ENCODE results near the gene PSMD5. TPM values are rescaled to one million over a fixed set of nuclear protein-coding genes. Genes with fewer than 3 reads are reported as not detected.

The PSMD5 gene
- total RNA-seq (2022; extraction: Qiagen RNA extraction), result 29.2 to 35.2 TPM (median 33.0 TPM) in 5 replicates

GRCh38 chr9:120842685-120843485, at the start of gene PSMD5:
PSMD5 (minus strand) TSS chr9:120842922; CDS start chr9:120842909, 13 bp downstream.

GRCh38 chr9:120876842-120877240, 34.1 kb upstream of the PSMD5 start, which contains the start of gene PHF19:
PHF19 (minus strand) TSS chr9:120877188; CDS start chr9:120874741, 2,447 bp downstream.

GRCh38 chr9:120792898-120793765, 49.6 kb downstream of the PSMD5 start, which contains the start of gene FBXW2:
FBXW2 (minus strand) TSS chr9:120793416; CDS start chr9:120788258, 5,158 bp downstream.

Other genes starting within 250 kb of the PSMD5 start
- gene MEGF9, start 128.5 kb downstream of the PSMD5 start, total RNA-seq (2022; extraction: Qiagen RNA extraction), result 17.3 to 24.8 TPM (median 21.1 TPM) in 5 replicates
- gene FBXW2, start 49.5 kb downstream of the PSMD5 start, total RNA-seq (2022; extraction: Qiagen RNA extraction), result 31.7 to 44.5 TPM (median 44.2 TPM) in 5 replicates
- 90.3 to 128 TPM (median 113 TPM) in 5 replicates for gene PHF19, start 34.3 kb upstream of the PSMD5 start, total RNA-seq (2022; extraction: Qiagen RNA extraction)
- 1.4 to 2.1 TPM (median 1.7 TPM) in 5 replicates for gene TRAF1, start 83.9 kb upstream of the PSMD5 start, total RNA-seq (2022; extraction: Qiagen RNA extraction)
- gene C5, start 207.4 kb upstream of the PSMD5 start, total RNA-seq (2022; extraction: Qiagen RNA extraction), result 10.4 to 17.6 TPM (median 13.5 TPM) in 5 replicates
- 5.1 to 6.9 TPM (median 6.2 TPM) in 5 replicates for gene CNTRL, start 232.0 kb upstream of the PSMD5 start, total RNA-seq (2022; extraction: Qiagen RNA extraction)

Measured in A549 treated with dexamethasone at 1 μM for 4 hours (cell line).